ENCODE data around the gene ANP32E. TPM values are rescaled to one million over a fixed set of nuclear protein-coding genes. Genes with fewer than 3 reads are reported as not detected.

The ANP32E gene
- total and polyA plus RNA-seq, 2 of the 8 experiments (the other 6 are each of a cell fraction or from before 2014, with no cell fraction given) = 20.7 to 123 TPM

- TF ChIP-seq CBX8 (IDR thresholded peaks at IDR 0.05; ENCODE audit: borderline replicate concordance, low read depth, low read length) = no peak
- peak; percentile 90 for TF ChIP-seq TBP (IDR thresholded peaks at IDR 0.05; ENCODE audit: low read depth, low read length)
- TF ChIP-seq POU5F1 (IDR thresholded peaks at IDR 0.05; ENCODE audit: low read depth, low read length) = no peak
- TF ChIP-seq SP1 (IDR thresholded peaks at IDR 0.05; ENCODE audit: low read depth, low read length) = 0 out of 2 replicates have a peak, but pooled peaks have one; percentile 23
- TF ChIP-seq SAP30 (IDR thresholded peaks at IDR 0.05; ENCODE audit: insufficient read depth, insufficient replicate concordance, low read length) = peak; percentile 59
- peak; percentile 88 for TF ChIP-seq CREB1 (IDR thresholded peaks at IDR 0.05)
- TF ChIP-seq POLR2AphosphoS5 (IDR thresholded peaks at IDR 0.05; ENCODE audit: low read depth, low read length) = peak; percentile 85
- TF ChIP-seq PHF8 (conservative IDR thresholded peaks at IDR 0.05; ENCODE audit: low read depth, low read length) = peak; percentile 75
- no peak for TF ChIP-seq NANOG (IDR thresholded peaks at IDR 0.05; ENCODE audit: insufficient read depth, low read depth, low read length, poor library complexity, severe bottlenecking)
- no peak for TF ChIP-seq SIX5 (IDR thresholded peaks at IDR 0.05; ENCODE audit: low read depth, low read length)
- no peak for TF ChIP-seq RNF2 (IDR thresholded peaks at IDR 0.05; ENCODE audit: borderline replicate concordance, low read depth, low read length, missing control alignments, poor library complexity, severe bottlenecking)
- TF ChIP-seq KDM1A (IDR thresholded peaks at IDR 0.05; ENCODE audit: borderline replicate concordance, low read length) = no peak
- TF ChIP-seq BCL11A (IDR thresholded peaks at IDR 0.05; ENCODE audit: low read depth in 2 of 2, low read length in 2 of 2) = no peak
- no peak for TF ChIP-seq CTBP2 (IDR thresholded peaks at IDR 0.05; ENCODE audit: borderline replicate concordance, insufficient read depth, insufficient read length, low read length)
- 0 out of 4 replicates have a peak, but pooled peaks of 1 of the 2 experiments have one; percentile 36 for TF ChIP-seq HDAC2 (IDR thresholded peaks at IDR 0.05; ENCODE audit: borderline replicate concordance in 1 of 2, low read depth in 2 of 2, low read length in 2 of 2)
- TF ChIP-seq HDAC6 (IDR thresholded peaks at IDR 0.05; ENCODE audit: low read depth, low read length) = no peak
- TF ChIP-seq SIN3A (conservative IDR thresholded peaks at IDR 0.05 in 1 of 2, IDR thresholded peaks at IDR 0.05 in 1 of 2; ENCODE audit: low read depth in 1 of 2, low read length in 2 of 2) = peak in 1 of 2 experiments; percentile 73; a peak in 2 of 4 replicates
- TF ChIP-seq BRCA1 (IDR thresholded peaks at IDR 0.05; ENCODE audit: low read depth, low read length) = peak; percentile 30; the same call in 1 of the 2 replicates
- TF ChIP-seq ATF2 (IDR thresholded peaks at IDR 0.05; ENCODE audit: low read length) = no peak
- 0 out of 2 replicates have a peak, but pooled peaks have one; percentile 24 for TF ChIP-seq JUND (IDR thresholded peaks at IDR 0.05; ENCODE audit: low read length)
- no peak for TF ChIP-seq RFX5 (IDR thresholded peaks at IDR 0.05; ENCODE audit: borderline replicate concordance, low read depth, low read length)
Measured at GRCh38 chr1:150234566-150235293, 1.2 kb downstream of the ANP32E start (continued).

All from H1 (cell line).